ENCODE measurements around the gene EGF.
"Not testable (repeated sequence)": the region's sequence is repeated elsewhere in the genome, so short reads cannot be mapped to it uniquely, and the experiment has no call there.

Gene EGF

GRCh38 chr4:110019153-110019552 lies 106.5 kb downstream of the EGF start:
- DNase-seq = no peak
- intact Hi-C loops (cut with DNase I) = no loop called here

DNA sequence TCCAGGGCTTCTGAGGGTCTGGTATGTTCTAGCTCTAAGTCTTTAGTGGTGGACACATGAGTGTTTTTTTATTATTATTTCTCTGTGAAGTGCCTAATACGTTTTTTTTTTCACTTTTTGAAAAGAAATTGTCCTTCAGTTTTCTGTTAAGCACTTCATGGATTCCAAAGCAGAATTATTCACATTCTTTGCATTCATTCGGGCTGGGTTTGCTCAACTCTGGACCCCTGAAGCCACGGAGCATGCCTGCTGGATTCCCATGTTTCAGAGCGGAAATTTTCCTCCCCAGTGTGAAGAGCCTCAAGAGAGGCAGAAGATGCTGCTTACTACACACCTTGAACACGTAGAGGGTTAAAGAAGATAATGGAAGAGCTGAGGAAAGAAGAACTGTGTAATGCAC lies 107.5 kb downstream of the EGF start:
- DNase-seq = no peak
- intact Hi-C loops (cut with DNase I) = no loop called here

GRCh38 chr4:110020646-110021443 lies 108.2 kb downstream of the EGF start:
- intact Hi-C loops (cut with DNase I) = no loop called here
- DNase-seq = no peak

- intact Hi-C loops (cut with DNase I) = no loop called here
- no peak for DNase-seq
Observed at GRCh38 chr4:110022457-110022856, 109.8 kb downstream of the EGF start.

DNA sequence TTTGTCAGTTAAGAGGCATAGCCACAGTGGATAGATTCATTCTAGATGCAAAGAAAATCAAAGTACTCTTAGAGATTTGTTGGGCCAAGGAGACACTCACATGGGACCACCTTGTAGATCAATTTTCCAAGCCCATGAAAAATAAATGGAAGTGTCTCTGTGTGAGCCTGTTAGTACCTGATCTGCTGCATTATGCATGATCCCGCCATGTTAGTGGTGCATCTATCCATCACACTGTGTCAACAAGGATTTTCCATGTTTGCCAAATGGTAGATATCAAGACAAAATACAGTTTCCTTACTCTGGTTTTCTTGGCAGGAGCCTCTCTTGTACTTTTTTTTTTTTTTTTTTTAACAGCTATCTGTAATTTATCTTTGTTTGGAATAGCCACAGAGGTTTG lies 112.4 kb downstream of the EGF start:
- DNase-seq = no peak
- intact Hi-C loops (cut with DNase I) = no loop called here

DNA sequence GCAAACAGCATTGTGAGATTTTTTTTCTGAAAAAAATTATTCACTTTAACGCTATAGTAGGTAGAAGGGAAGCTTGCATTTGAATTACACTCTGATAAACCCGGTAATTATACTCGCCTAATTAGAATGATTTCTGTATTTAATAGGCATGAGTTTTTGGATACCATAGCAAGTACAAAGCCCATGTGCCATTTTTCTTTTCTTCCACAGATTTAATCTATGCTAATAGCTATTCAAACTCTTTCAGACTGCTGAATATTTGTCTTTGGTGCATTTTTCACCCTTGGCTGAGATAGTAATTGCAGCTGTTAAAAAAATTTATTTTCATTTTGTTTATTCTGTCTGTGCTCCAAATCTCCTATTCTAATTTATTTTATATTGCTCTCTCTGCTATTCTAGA lies 113.0 kb downstream of the EGF start:
- no peak for DNase-seq
- intact Hi-C loops (cut with DNase I) = no loop called here

DNA sequence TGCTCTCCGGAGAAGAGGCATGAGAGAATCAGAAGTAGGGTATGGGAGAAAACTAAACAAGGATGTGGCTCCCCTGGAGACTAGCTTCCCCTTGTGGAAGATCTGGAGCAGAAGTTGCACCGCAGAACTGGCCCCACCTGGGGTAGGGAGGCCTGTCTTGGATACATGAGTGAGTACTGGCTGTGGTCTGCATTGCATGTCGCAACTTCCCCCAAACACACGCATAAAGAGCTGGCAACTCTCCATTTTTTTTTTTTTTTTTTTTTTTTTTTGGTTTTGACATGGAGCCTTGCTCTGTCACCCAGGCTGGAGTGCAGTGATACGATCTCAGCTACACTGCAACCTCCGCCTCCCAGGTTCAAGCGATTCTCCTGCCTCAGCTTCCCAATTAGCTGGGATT lies 119.9 kb downstream of the EGF start:
- intact Hi-C loops (cut with DNase I) = no loop called here

DNA sequence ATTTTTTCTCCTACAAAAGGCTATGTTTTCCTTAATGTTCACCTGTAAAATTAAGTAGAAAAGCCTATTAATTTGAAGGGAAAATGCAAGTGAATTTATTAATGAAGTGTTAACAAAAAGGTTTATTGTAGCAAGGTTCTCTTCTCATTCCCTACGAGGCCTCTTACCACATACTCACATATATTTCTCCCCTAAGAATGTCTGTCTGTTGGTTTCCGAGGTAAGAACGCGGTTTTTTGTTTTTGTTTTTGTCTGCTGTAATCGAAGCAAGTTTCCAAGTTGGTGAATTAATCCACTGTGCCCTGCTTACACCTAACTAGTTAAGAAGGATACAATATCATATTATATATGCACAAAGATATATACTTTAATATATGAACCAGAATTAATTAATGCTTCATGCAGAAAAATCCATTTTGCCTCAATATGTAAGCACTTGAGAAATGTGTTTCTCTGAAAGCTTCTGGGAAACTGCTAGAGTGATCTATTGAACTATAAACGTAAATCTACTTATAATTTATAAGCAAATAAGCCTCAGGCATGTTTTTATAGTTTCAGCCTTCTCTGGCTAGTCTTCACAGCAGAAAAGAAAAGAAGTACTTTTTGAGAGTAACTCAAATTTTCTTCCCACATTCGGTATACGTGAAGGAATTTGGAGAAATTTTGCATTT lies 120.8 kb downstream of the EGF start:
- intact Hi-C loops (cut with DNase I) = no loop called here
- no peak for DNase-seq

More for the DNA sequence above, 119.9 kb downstream of the EGF start:
- DNase-seq = no peak

DNA sequence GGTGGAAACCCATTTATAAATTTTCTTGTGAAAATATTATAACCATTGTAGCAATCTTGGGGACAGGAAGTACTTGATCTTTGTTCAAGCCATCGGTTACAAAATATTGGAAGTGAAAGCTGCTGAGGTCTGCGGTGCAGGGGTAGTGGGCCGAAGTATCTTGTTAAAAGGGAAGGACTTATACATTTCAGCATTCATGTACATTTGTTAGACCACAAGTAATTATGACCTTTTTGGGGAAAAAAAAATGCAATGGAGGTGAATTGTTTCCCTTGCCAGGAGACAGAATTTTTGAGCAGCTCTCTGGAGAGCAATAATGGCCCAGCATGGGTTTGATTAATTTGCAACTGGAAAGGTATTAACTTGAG lies 121.3 kb downstream of the EGF start:
- no peak for DNase-seq
- intact Hi-C loops (cut with DNase I) = no loop called here

- DNase-seq; intact Hi-C loops (cut with DNase I): not testable (repeated sequence)
Observed at GRCh38 chr4:110039164-110039563, 126.5 kb downstream of the EGF start.

DNA sequence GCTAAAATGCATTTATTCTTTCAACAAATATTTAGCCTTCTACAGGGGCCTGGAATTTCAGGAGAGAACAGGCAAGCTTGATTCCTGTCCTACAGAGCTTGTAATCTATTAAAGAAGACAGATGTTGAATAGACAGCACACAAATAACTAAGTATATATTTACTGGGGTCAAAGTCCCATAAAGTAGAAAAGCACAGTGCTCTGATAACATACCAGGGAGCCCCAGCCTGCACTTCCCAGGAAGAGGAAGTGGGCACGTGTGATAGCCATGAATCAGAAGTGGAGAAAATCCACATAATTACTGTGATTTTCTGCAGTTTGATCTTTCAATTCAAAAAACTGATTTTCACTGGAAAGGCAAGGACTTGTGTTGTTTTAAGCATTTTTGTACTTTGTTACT lies 129.1 kb downstream of the EGF start:
- no peak for DNase-seq
- intact Hi-C loops (cut with DNase I) = no loop called here

DNA sequence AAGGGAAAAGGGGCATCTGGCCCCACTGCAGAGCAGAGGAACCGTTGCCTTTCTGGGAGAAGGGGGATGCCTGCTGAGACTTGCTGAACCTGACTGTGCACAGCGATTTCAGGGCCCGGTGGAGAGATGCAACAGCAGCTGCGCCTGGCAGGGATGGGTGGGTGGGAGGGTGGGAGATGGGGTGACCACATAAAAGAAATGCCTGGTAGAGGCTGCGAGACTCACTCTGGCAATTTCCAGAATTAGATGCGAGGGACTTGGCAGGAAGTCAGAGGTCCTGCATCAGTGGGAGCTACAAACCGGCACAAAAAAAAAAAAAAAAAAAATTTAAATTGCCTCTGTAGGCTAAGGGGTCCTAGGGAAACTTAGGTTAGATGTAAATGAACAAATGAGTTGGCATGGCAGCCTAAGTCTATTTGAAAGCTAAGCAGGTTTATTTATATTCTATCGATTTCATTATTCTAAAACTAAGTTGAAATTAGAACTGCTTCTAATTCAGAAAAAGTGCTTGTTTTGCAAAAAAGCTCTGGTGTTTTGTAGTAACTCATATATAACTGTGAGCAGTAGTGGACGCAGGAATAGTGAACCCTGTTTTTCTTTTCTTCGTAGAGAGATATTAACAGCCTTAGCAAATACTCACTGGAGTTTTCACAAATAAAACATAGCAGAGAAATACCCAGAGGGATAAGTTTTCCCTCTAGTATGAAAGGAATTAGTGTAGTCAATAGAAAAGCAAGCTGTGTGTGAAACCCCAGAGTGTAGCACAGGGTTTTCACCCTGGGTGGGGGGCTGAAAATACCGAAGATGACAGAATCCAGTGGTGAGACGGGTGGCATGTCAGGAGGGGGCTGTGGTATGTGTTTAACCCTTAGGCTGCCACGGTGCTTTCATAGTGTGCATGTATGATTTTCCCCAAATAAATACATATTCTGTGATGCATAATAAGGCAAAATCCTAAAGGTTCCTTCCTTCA lies 130.1 kb downstream of the EGF start:
- DNase-seq = no peak
- intact Hi-C loops (cut with DNase I) = no loop called here

- intact Hi-C loops (cut with DNase I) = no loop called here
- DNase-seq = no peak
Observed at GRCh38 chr4:110046588-110047049, 133.9 kb downstream of the EGF start.

GRCh38 chr4:110049951-110050925 lies 137.6 kb downstream of the EGF start:
- peak in 6 of 10 donors; percentile 25 to 87 (median 63) for DNase-seq

GRCh38 chr4:110055158-110055768 lies 142.6 kb downstream of the EGF start:
- DNase-seq = peak in 1 of 10 donors; percentile 28
- intact Hi-C loops (cut with DNase I) = no loop called here

More at GRCh38 chr4:110049951-110050925, 137.6 kb downstream of the EGF start:
- intact Hi-C loops (cut with DNase I) = loop anchor here (1.0 to 5.0 kb wide), 2 partner anchors 147 to 161 kb away; partner anchors contain the start of gene ELOVL6

GRCh38 chr4:110058677-110059076 lies 146.0 kb downstream of the EGF start:
- intact Hi-C loops (cut with DNase I) = no loop called here
- no peak for DNase-seq

- no peak for DNase-seq
- intact Hi-C loops (cut with DNase I) = no loop called here
Observed at GRCh38 chr4:110059556-110060191, 147.0 kb downstream of the EGF start.

DNA sequence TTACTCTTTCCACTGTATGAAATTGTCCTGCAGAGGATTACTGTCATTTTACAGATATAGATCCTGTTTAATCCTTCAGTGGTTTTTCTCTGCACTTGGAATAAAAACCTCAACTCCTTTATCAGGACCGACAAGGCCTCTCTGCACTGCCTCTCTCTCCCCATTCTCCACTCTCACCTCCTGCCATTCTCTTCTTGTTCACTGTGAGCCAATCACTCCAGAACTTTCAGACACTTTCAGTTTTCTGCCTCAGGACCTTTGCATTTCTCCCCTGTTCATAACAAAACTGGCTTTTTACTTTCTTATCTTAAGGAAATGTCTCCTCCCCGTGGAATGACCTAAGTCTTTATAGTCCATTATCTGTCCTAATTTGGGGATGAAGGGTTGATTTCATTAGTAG lies 148.4 kb downstream of the EGF start:
- no peak for DNase-seq
- intact Hi-C loops (cut with DNase I) = no loop called here

Measured in posterior cingulate gyrus (tissue), 11 donors.